Keratinocyte (primary cell): ENCODE data around the gene GPX5.
"Not testable (repeated sequence)": the region's sequence is repeated elsewhere in the genome, so short reads cannot be mapped to it uniquely, and the experiment has no call there.

Experiments
- EZH2 ChIP-seq: IDR thresholded peaks from one replicate; pipeline ENCODE4 v1.6.1; 2012; ENCODE audit warnings: inconsistent platforms, mild to moderate bottlenecking, low read length, moderate library complexity
- TF ChIP-seq, protein P1 (sequence below), 3 experiments: IDR thresholded peaks in 1 of 3; conservative IDR thresholded peaks in 1 of 3; optimal IDR thresholded peaks in 1 of 3; 2 replicates in 2 of 3; 3 replicates in 1 of 3; pipeline versions ENCODE3 to v1.5.1; 2011; ENCODE audit warnings: low read length in 3 of 3, mild to moderate bottlenecking in 3 of 3, moderate library complexity in 2 of 3, control low read depth in 1 of 3, inconsistent platforms in 1 of 3; ENCODE audit not compliant: insufficient read depth in 2 of 3; ENCODE audit errors: extremely low read depth in 1 of 3

- TF ChIP-seq, protein P1, sequence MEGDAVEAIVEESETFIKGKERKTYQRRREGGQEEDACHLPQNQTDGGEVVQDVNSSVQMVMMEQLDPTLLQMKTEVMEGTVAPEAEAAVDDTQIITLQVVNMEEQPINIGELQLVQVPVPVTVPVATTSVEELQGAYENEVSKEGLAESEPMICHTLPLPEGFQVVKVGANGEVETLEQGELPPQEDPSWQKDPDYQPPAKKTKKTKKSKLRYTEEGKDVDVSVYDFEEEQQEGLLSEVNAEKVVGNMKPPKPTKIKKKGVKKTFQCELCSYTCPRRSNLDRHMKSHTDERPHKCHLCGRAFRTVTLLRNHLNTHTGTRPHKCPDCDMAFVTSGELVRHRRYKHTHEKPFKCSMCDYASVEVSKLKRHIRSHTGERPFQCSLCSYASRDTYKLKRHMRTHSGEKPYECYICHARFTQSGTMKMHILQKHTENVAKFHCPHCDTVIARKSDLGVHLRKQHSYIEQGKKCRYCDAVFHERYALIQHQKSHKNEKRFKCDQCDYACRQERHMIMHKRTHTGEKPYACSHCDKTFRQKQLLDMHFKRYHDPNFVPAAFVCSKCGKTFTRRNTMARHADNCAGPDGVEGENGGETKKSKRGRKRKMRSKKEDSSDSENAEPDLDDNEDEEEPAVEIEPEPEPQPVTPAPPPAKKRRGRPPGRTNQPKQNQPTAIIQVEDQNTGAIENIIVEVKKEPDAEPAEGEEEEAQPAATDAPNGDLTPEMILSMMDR (optimal IDR thresholded peaks at IDR 0.05 in 1 of 3, IDR thresholded peaks at IDR 0.05 in 1 of 3, conservative IDR thresholded peaks at IDR 0.05 in 1 of 3; ENCODE audit: extremely low read depth in 1 of 3, insufficient read depth in 2 of 3, low read length in 3 of 3) = not testable (repeated sequence)
- TF ChIP-seq EZH2 = not testable (repeated sequence)
These were observed 23.5 kb upstream of the GPX5 start for GRCh38 chr6:28502136-28502535.
